Measurements from ENCODE around the gene IL37. TPM values are rescaled to one million over a fixed set of nuclear protein-coding genes. Genes with fewer than 3 reads are reported as not detected.

IL37 gene
- polyA plus RNA-seq, 12 donors = not detected

- DNase-seq = no peak
Measured at GRCh38 chr2:112960230-112960825, 49.4 kb downstream of the IL37 start.

DNA sequence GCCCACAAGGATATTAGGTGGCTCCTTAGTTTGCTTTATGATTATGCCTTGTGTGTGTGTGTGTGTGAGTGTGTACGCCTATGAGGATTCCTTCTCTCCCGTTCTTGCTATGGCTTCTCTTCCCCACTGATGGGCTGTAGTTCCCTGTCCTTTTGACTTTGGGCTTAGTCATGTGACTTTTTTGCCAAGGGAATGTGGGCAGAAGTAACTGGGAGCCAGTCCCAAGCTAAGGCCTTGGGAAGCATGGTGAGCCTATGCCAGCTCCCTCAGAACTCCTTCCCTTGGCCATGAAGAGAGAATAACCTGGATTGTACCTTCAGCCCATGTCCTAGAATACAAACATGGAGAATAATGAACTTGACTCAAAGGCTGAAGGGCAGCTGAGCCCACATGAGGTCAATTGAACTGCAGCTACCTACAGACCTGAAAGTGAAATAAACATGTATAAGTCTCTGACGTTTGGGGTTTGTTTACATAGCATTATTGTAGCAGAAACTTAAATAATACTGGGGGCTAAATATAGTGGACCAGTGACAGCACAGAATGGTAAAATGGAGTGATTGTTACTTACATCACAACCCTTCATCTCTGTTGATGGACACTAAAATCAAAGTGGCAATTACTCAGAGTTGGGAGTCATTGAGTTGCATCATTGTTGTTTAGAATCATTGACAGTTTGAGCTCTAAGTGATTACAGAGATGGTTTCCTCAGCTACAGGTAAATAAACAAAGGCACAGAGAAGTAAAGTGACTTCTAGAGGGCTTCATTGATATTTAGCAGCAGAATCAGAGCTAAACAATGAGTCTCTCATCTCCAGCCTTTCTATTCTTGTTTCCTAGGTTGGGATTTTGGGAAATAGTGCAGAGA lies 51.6 kb downstream of the IL37 start:
- no peak for DNase-seq

DNA sequence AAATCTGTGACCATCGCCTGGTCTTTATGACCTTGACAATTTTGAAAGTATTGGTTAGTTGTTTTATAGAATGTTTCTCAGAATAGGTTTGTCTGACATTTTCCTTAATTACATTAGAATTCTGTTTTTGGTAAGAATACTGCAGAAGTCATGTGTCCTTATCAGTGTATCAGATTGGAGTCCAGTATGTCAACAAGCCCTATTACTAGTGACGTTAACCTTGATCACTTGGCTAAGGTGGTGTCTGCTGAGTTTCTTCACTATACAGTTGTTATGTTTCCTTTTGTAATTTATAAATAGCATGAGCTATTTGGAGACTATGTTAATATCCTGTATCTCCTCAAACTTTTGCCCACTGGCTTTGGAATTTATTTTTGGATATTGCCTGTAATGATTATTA lies 56.1 kb downstream of the IL37 start:
- no peak for DNase-seq

Other genes with a start within 250 kb of the IL37 start
- gene NT5DC4, start 190.1 kb upstream of the IL37 start, polyA plus RNA-seq (ENCODE audit: insufficient read length in 12 of 12) = 1 to 10 TPM in 1 of 12 donors, not detected in 11; 1.5 TPM
- gene CKAP2L, start 146.6 kb upstream of the IL37 start, polyA plus RNA-seq (ENCODE audit: insufficient read length in 12 of 12) = 10 to 100 TPM in 5 of 12 donors, 1 to 10 TPM in 6, not detected in 1; 6.1 to 22.5 (median 9.8) TPM
- gene IL1A, start 126.7 kb upstream of the IL37 start, polyA plus RNA-seq (ENCODE audit: insufficient read length in 12 of 12) = under 1 TPM in 3 of 12 donors, not detected in 9; 0.08 to 0.28 (median 0.18) TPM
- gene IL1B, start 74.4 kb upstream of the IL37 start, polyA plus RNA-seq (ENCODE audit: insufficient read length in 12 of 12) = 1 to 10 TPM in 4 of 12 donors, under 1 TPM in 6, not detected in 2; 0.37 to 7.8 (median 0.58) TPM
- gene IL36G, start 66.8 kb downstream of the IL37 start, polyA plus RNA-seq (ENCODE audit: insufficient read length in 12 of 12) = under 1 TPM in 6 of 12 donors, not detected in 6; 0.21 to 0.55 (median 0.31) TPM
- not detected for gene IL36A, start 94.3 kb downstream of the IL37 start, polyA plus RNA-seq (ENCODE audit: insufficient read length in 12 of 12)
- not detected for gene IL36B, start 141.7 kb downstream of the IL37 start, polyA plus RNA-seq (ENCODE audit: insufficient read length in 12 of 12)
- 10 to 100 TPM in 1 of 12 donors, 1 to 10 TPM in 2, under 1 TPM in 2, not detected in 7; 0.12 to 17.1 (median 5.0) TPM for gene IL36RN, start 148.0 kb downstream of the IL37 start, polyA plus RNA-seq (ENCODE audit: insufficient read length in 12 of 12)
- gene IL1F10, start 156.8 kb downstream of the IL37 start, polyA plus RNA-seq (ENCODE audit: insufficient read length in 12 of 12) = not detected
- gene IL1RN, start 216.4 kb downstream of the IL37 start, polyA plus RNA-seq (ENCODE audit: insufficient read length in 12 of 12) = 10 to 100 TPM in 1 of 12 donors, 1 to 10 TPM in 4, under 1 TPM in 5, not detected in 2; 0.33 to 12.9 (median 1.5) TPM